ENCODE data around the gene IGF2BP3.
A peak's percentile ranks its signal among the peaks of the same experiment; 100 is the strongest.

Gene IGF2BP3

DNA sequence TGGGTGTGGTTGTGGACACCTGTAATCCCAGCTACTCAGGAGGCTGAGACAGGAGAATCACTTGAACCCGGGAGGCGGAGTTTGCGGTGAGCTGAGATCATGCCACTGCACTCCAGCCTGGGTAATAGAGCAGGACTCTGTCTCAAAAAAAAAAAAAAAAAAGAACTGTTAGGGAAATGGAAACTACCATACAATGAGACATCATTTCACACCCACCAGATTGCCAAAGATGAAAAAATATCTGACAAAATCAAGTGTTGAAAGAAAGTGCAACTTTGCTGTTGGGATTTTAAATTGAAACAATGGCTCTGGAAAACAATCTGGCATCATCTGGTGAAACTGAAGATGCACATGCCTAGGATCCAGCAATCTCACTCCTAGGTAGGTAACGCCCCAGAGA lies 187.2 kb downstream of the IGF2BP3 start:
- Histone ChIP-seq H3K79me2 (ENCODE audit: insufficient read depth, low read depth) (no peaks in the 10 kb centered on the region), H4K20me1 (ENCODE audit: insufficient read depth) (no peaks in the 10 kb centered on the region), H2AFZ (ENCODE audit: low read depth) (no peak overlapping the region), H3K27ac (no peak overlapping the region), H3K4me2 (no peak overlapping the region), H3K36me3 (ENCODE audit: insufficient read depth) (no peaks in the 10 kb centered on the region), H3K9ac (no peak overlapping the region), H3K4me1 (ENCODE audit: low read depth, poor library complexity, severe bottlenecking) (peaks cover 13% of the 10 kb centered on the region), H3K4me3 (IDR thresholded peaks at IDR 0.05; ENCODE audit: insufficient read depth, low read depth, low read length) (no peak overlapping the region), H3K27me3 (ENCODE audit: insufficient read depth, low read depth) (no peaks in the 10 kb centered on the region)
- no peak for TF ChIP-seq CTCF (conservative IDR thresholded peaks at IDR 0.05; ENCODE audit: low read depth, low read length)

DNA sequence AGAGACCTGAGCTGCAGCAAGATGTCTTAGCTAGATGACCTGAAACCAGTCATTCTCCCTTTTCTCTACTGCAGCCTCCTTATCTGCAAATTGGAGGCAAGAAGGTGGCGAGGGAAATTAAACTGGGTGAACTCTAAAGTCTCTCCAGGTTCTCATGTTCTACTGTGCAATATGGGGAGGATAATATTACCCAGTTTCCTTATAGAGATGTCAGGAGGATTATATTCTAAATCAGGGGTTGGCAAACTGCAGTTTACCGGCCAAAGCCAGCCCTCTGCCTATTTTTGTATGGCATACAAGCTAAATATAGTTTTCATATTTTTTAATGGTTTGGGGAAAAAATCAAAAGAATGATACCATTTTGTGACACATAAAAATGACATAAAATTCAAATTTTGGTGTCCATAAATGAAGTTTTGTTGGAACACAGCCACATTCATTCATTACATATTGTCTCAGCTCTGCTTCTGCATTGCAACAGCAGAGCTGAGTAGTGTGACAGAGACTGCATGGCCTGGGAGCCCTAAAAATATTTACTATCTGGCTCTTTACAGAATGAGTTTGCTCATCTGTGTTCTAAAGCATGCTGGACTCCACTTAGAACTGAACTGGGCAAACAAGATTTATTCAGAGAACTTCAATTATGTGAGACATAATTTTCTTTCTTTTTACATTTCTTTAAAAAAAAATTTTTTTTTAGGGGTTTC lies 190.3 kb downstream of the IGF2BP3 start:
- no peak overlapping the region for H2AFZ ChIP-seq (ENCODE audit: low read depth)
- H3K79me2 ChIP-seq (ENCODE audit: insufficient read depth, low read depth), result no peaks in the 10 kb centered on the region
- H3K4me1 ChIP-seq (ENCODE audit: low read depth, poor library complexity, severe bottlenecking), result peaks cover 12% of the 10 kb centered on the region
- H3K27ac ChIP-seq, result no peak overlapping the region
- TF ChIP-seq CTCF (conservative IDR thresholded peaks at IDR 0.05; ENCODE audit: low read depth, low read length), result no peak
- no peaks in the 10 kb centered on the region for H4K20me1 ChIP-seq (ENCODE audit: insufficient read depth)
- no peak overlapping the region for H3K9ac ChIP-seq
- no peak overlapping the region for H3K4me3 ChIP-seq (IDR thresholded peaks at IDR 0.05; ENCODE audit: insufficient read depth, low read depth, low read length)
- no peaks in the 10 kb centered on the region for H3K27me3 ChIP-seq (ENCODE audit: insufficient read depth, low read depth)
- H3K4me2 ChIP-seq, result no peak overlapping the region
- no peaks in the 10 kb centered on the region for H3K36me3 ChIP-seq (ENCODE audit: insufficient read depth)

DNA sequence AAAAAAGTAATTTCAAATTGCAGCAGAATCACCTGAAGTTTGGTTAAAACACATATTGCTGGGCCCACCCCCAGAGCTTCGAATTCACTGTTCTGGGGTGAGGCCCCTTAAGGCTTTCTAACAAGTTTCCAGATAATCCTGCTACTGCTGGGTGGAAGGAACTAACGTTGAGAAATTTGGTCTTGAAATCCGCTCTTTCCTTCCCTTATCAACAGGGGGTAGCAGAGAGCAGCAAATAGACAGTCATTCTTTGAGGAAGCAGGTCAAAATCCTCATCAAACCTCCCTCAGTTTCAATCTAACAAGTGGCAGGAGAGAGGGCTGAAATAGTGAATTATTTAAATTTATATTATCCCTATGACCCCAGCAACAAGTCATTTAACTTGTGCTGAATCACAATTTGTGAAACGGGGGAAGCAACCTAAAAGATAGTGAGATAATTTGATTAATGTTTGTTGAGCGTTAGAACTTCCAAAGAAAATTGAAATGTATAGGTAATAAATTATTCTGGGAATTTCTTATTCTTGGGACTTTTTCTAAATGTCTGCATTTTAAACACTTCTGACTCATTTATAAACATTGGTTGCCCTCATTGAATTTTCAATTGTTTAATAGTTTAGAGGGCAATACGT lies 192.8 kb downstream of the IGF2BP3 start:
- Histone ChIP-seq H2AFZ (ENCODE audit: low read depth) (no peak overlapping the region), H3K79me2 (ENCODE audit: insufficient read depth, low read depth) (peaks cover 7% of the 10 kb centered on the region; the same call in 1 of the 2 replicates), H3K4me3 (IDR thresholded peaks at IDR 0.05; ENCODE audit: insufficient read depth, low read depth, low read length) (no peak overlapping the region), H3K27me3 (ENCODE audit: insufficient read depth, low read depth) (no peaks in the 10 kb centered on the region), H3K4me2 (no peak overlapping the region), H3K4me1 (ENCODE audit: low read depth, poor library complexity, severe bottlenecking) (peaks cover 25% of the 10 kb centered on the region), H3K36me3 (ENCODE audit: insufficient read depth) (no peaks in the 10 kb centered on the region), H3K9ac (no peak overlapping the region), H4K20me1 (ENCODE audit: insufficient read depth) (no peaks in the 10 kb centered on the region), H3K27ac (no peak overlapping the region; the same call in 1 of the 2 replicates)
- TF ChIP-seq CTCF (conservative IDR thresholded peaks at IDR 0.05; ENCODE audit: low read depth, low read length), result peak; percentile 86

GRCh38 chr7:23276947-23277346 lies 193.3 kb downstream of the IGF2BP3 start:
- Histone ChIP-seq H4K20me1 (ENCODE audit: insufficient read depth) (no peaks in the 10 kb centered on the region), H3K36me3 (ENCODE audit: insufficient read depth) (no peaks in the 10 kb centered on the region), H3K79me2 (ENCODE audit: insufficient read depth, low read depth) (peaks cover 7% of the 10 kb centered on the region; the same call in 1 of the 2 replicates), H2AFZ (ENCODE audit: low read depth) (no peak overlapping the region), H3K27me3 (ENCODE audit: insufficient read depth, low read depth) (no peaks in the 10 kb centered on the region), H3K9ac (no peak overlapping the region), H3K4me2 (no peak overlapping the region), H3K4me3 (IDR thresholded peaks at IDR 0.05; ENCODE audit: insufficient read depth, low read depth, low read length) (no peak overlapping the region), H3K4me1 (ENCODE audit: low read depth, poor library complexity, severe bottlenecking) (peaks cover 24% of the 10 kb centered on the region), H3K27ac (no peak overlapping the region; the same call in 1 of the 2 replicates)
- no peak for TF ChIP-seq CTCF (conservative IDR thresholded peaks at IDR 0.05; ENCODE audit: low read depth, low read length)

Measured in KMS-11 (cell line).